Daoy (cell line): Measurements from ENCODE around the gene SIPA1. TPM values are rescaled to one million over a fixed set of nuclear protein-coding genes. Genes with fewer than 3 reads are reported as not detected.
"Not testable (repeated sequence)": the region's sequence is repeated elsewhere in the genome, so short reads cannot be mapped to it uniquely, and the experiment has no call there.

ENCODE experiments used
- DNase-seq: peaks from one replicate; pipeline ENCODE4 v3.0.0-alpha.2; 2015; ENCODE audit warnings: low read depth
- total RNA-seq: library from RNA; depleted of rRNA; stranded (reverse); fragments of >200 nt; shearing (Covaris generic); gene quantifications from 2 replicates; pipeline ENCODE4 v1.2.3, GENCODE V29; 2014

SIPA1 gene
- total RNA-seq, 1 experiment from 2014 or later = 12.6 TPM

DNA sequence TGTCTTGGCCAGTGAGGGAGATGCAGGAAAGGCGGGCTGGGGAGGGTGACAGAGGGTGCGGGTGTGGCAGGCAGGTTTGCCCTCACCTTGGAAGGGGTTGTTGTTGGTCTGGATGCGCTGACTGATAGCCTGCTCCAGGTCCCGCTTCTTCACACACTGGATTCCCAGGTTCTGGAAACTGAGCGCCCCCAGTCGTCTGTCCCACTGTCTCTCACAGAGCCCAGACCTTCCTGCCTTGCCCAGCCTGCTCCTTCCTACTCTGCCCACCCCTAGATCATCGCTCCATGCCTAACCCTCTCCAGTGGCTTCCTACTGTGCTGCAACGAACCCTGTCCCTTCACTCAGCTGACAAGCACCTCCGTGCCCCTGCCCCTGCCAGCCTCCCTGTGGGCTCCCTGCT is 22.1 kb downstream of the SIPA1 start:
- DNase-seq = no peak

DNA sequence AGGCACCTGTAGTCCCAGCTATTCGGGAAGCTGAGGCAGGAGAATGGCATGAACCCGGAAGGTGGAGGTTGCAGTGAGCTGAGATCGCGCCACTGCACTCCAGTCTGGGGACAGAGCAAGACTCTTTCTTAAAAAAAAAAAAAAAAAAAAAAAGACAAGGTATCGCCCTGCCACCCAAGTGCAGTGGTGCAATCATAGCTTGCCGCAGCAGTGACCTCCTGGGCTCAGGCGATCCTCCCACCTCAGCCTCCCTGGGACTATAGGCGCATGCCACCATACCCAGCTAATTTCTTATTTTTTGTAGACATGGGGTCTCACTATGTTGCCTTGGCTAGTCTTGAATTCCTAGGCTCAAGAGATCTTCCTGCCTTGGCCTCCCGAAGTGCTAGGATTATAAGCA is 23.0 kb downstream of the SIPA1 start:
- DNase-seq = not testable (repeated sequence)

- no peak for DNase-seq
Observed at GRCh38 chr11:65661599-65662246, 23.8 kb downstream of the SIPA1 start.

- DNase-seq = no peak
Observed at GRCh38 chr11:65662247-65662798, 24.4 kb downstream of the SIPA1 start.

- DNase-seq = peak; percentile 97
Observed at GRCh38 chr11:65662799-65663638, 25.1 kb downstream of the SIPA1 start, which contains the start of gene RELA. RELA (minus strand) TSS chr11:65662916; CDS start chr11:65662832, 84 bp downstream.

GRCh38 chr11:65663639-65664200 is 25.8 kb downstream of the SIPA1 start:
- DNase-seq = peak; percentile 53

- no peak for DNase-seq
Observed at GRCh38 chr11:65672180-65672860, 34.4 kb downstream of the SIPA1 start.

DNA sequence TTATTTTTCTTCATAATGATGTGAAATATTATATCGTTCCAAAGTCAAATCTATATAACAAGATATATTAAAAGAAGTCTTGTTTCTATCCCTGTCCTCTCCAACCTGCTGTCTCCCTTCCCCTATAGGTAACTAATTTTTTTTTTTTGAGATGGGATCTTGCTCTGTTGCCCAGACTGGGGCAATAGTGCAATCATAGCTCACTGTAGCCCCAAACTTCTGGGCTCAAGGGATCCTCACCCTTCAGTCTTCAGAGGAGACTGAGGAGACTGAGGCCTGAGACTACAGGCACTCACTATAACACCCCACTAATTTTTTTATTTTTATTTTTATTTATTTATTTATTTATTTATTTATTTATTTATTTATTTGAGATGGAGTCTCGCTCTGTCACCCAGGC is 35.1 kb downstream of the SIPA1 start:
- DNase-seq = no peak

- DNase-seq = no peak
Observed at GRCh38 chr11:65680192-65680743, 42.4 kb downstream of the SIPA1 start.

DNA sequence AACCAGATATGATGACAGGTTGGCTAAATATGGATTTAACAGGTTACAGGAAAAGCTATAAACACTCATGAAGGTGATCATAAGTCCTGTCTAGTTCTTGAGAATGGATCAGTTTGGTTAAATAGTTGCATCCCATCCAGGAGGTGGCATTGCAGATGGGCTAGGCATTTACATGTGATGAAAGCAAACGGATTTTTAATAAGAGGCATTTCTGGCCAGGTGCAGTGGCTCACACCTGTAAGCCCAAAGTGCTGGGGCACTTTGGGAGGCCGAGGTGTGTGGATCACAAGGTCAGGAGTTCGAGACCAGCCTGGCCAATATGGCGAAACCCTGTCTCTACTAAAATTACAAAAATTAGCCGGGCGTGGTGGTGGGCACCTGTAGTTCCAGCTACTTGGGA is 45.6 kb downstream of the SIPA1 start:
- DNase-seq = not testable (repeated sequence)

DNA sequence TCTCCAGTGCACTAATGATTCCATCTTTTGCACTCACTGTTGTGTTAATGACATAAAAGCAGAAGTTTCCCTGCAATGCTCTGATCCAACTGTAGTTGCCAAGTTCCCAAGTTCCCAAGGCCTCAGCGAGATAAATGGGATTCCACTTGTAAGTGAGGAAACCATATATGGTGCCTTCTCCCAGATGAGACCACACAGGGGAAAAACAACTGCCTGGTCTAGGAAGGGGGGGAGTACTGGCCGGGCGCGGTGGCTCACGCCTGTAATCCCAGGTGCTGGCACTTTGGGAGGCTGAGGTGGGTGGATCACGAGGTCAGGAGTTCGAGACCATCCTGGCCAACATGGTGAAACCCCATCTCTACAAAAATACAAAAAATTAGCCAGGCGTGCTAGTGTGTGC is 48.1 kb downstream of the SIPA1 start:
- no peak for DNase-seq

- not testable (repeated sequence) for DNase-seq
Observed at GRCh38 chr11:65691847-65692246, 53.9 kb downstream of the SIPA1 start.

- no peak for DNase-seq
Observed at GRCh38 chr11:65692367-65692766, 54.5 kb downstream of the SIPA1 start.

- no peak for DNase-seq
Observed at GRCh38 chr11:65695459-65696241, 57.7 kb downstream of the SIPA1 start.

GRCh38 chr11:65696802-65697552 is 59.1 kb downstream of the SIPA1 start:
- no peak for DNase-seq

GRCh38 chr11:65698205-65698604 is 60.3 kb downstream of the SIPA1 start:
- DNase-seq = no peak

DNA sequence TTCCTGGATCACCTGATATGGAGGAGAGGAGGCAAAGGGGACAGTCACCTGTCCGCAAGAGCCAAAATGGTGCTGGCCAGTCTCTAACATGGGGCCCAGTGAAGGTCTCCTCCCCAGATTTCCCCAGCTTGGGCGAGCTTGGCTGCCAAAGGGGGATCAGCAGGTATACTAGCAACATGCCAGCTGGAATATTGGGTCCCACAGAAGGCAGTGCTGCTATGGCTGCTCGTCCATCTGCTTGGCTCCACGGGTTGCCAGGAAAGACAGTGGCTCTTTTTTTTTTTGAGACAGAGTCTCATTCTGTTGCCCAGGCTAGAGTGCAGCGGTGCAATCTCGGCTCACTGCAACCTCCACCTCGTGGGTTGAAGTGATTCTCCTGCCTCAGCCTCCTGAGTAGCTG is 61.4 kb downstream of the SIPA1 start:
- DNase-seq = no peak

- DNase-seq = no peak
Observed at GRCh38 chr11:65700399-65700798, 62.5 kb downstream of the SIPA1 start.
